ENCODE results near the gene TAS2R38. TPM values are rescaled to one million over a fixed set of nuclear protein-coding genes. Genes with fewer than 3 reads are reported as not detected.

The TAS2R38 gene
- total RNA-seq, 1 donor from 2014 or later, result not detected

Other genes starting within 250 kb of the TAS2R38 start
- 200 and 204 TPM in 2 replicates for gene SSBP1, start 235.4 kb downstream of the TAS2R38 start, total RNA-seq
- gene TAS2R3, start 209.7 kb downstream of the TAS2R38 start, total RNA-seq, result 0.46 and 1.3 TPM in 2 replicates
- 0.33 and 0.85 TPM in 2 replicates for gene TAS2R4, start 197.1 kb downstream of the TAS2R38 start, total RNA-seq
- gene TAS2R5, start 183.6 kb downstream of the TAS2R38 start, total RNA-seq, result 0.53 and 0.74 TPM in 2 replicates
- not detected in 2 replicates for gene PRSS37, start 132.3 kb downstream of the TAS2R38 start, total RNA-seq
- gene OR9A4, start 57.4 kb downstream of the TAS2R38 start, total RNA-seq, result not detected in 2 replicates
- not detected in 2 replicates for gene CLEC5A, start 26.8 kb downstream of the TAS2R38 start, total RNA-seq
- gene MGAM, start 22.1 kb upstream of the TAS2R38 start, total RNA-seq, result under 0.01 TPM in 1 of 2 replicates, not detected in the other
- not detected in 2 replicates for gene MGAM2, start 137.9 kb upstream of the TAS2R38 start, total RNA-seq